Activated CD4-positive, alpha-beta T cell treated with anti-CD3 and anti-CD28 coated beads, Interleukin-2, Interleukin-6, amounts not matched to agents 100 ng/mL and 50 ng/mL, durations not matched to agents 16 hours and 8 hours (primary cell): ENCODE results near the gene ETDC.
"Not testable (repeated sequence)": the region's sequence is repeated elsewhere in the genome, so short reads cannot be mapped to it uniquely, and the experiment has no call there.

Experiments used
- DNase-seq: peaks from one replicate; pipeline ENCODE4 v3.0.0-alpha.2; 2020

The ETDC gene

GRCh38 chrX:135309430-135309923 is at the start of gene ETDC:
ETDC (plus strand) TSS chrX:135309480; CDS start chrX:135309480, 0 bp downstream.
- DNase-seq, result no peak

GRCh38 chrX:135260976-135261375 is 48.3 kb upstream of the ETDC start:
- DNase-seq, result peak; percentile 31

- DNase-seq, result not testable (repeated sequence)
Observed at GRCh38 chrX:135263376-135263775, 45.9 kb upstream of the ETDC start.

GRCh38 chrX:135264206-135264605 is 45.1 kb upstream of the ETDC start:
- DNase-seq, result no peak

GRCh38 chrX:135273162-135273561 is 36.1 kb upstream of the ETDC start:
- no peak for DNase-seq

GRCh38 chrX:135275973-135276372 is 33.3 kb upstream of the ETDC start:
- no peak for DNase-seq

- no peak for DNase-seq
Observed at GRCh38 chrX:135287266-135287823, 21.9 kb upstream of the ETDC start.

GRCh38 chrX:135295238-135295943 is 13.9 kb upstream of the ETDC start:
- peak; percentile 51 for DNase-seq

- DNase-seq, result no peak
Observed at GRCh38 chrX:135295944-135296305, 13.4 kb upstream of the ETDC start.

- no peak for DNase-seq
Observed at GRCh38 chrX:135302269-135302873, 6.9 kb upstream of the ETDC start.

- DNase-seq, result no peak
Observed at GRCh38 chrX:135304741-135305140, 4.5 kb upstream of the ETDC start.

- DNase-seq, result no peak
Observed at GRCh38 chrX:135307171-135307570, 2.1 kb upstream of the ETDC start.

- no peak for DNase-seq
Observed at GRCh38 chrX:135308345-135308855, 880 bp upstream of the ETDC start.

GRCh38 chrX:135315864-135316263 is 6.6 kb downstream of the ETDC start:
- no peak for DNase-seq

GRCh38 chrX:135324463-135324862 is 15.2 kb downstream of the ETDC start:
- DNase-seq, result no peak

- not testable (repeated sequence) for DNase-seq
Observed at GRCh38 chrX:135325036-135325818, 15.9 kb downstream of the ETDC start.

GRCh38 chrX:135327299-135327698 is 18.0 kb downstream of the ETDC start:
- DNase-seq, result no peak

GRCh38 chrX:135328421-135329005 is 19.2 kb downstream of the ETDC start:
- DNase-seq, result no peak

- no peak for DNase-seq
Observed at GRCh38 chrX:135330706-135331105, 21.4 kb downstream of the ETDC start.

GRCh38 chrX:135331525-135331924 is 22.2 kb downstream of the ETDC start:
- DNase-seq, result no peak

- DNase-seq, result no peak
Observed at GRCh38 chrX:135340831-135341230, 31.6 kb downstream of the ETDC start.

- DNase-seq, result no peak
Observed at GRCh38 chrX:135345107-135345589, 35.9 kb downstream of the ETDC start.

GRCh38 chrX:135346975-135347374 is 37.7 kb downstream of the ETDC start:
- no peak for DNase-seq
